Measurements from ENCODE around the gene CSAD. TPM values are rescaled to one million over a fixed set of nuclear protein-coding genes. Genes with fewer than 3 reads are reported as not detected.

The CSAD gene
- total RNA-seq (2021): 32.3 and 37.5 TPM in 2 replicates
- Bru-seq, nascent RNA: percentile 66 among the genes with signal in this experiment
- BruChase-seq, experiment 1, labeled RNA remaining after a 2-hour chase: percentile 76 among the genes with signal in this experiment
- percentile 92 among the genes with signal in this experiment for BruChase-seq, experiment 2, labeled RNA remaining after a 6-hour chase
- long read RNA-seq, partial matches to known transcripts: 1 of 7 reads
- long read RNA-seq, other reads (novel, unspliced or antisense): 5 of 7 reads

DNA sequence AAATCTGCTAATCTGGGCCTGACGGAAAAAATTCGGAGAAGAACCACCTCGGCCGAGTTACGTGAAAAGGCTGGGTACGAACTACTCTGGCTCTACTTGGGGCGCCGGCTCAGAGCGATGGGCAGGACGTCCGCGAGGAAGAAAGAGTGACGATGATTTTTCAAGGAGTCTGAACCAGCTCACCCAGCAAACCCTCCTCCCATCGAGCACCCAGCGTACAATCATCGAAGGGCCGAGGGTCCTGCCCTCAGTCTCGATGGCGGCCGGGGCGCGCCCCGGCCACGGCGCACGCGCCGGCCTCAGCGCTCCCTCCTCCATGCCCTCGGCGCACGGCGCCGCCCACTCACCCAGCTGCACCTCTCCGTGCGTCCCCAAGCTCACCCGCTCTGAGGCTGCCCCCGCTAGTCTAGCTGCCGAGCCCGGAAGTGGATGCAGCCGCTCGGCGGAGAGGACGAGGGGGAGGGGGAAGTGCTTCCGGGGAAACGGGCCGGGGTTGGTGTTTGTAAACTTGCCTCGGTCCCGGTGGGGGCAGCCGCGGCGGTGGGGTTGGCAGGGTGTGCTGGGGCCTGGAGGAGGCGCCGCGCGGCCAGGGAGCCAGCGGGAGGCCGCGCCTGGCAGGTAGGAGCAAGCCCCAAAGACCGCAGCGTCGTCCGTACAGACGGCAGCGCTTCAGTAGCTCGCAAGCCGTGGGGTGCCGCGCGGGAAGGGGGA, at the start of gene CSAD, which contains the start of gene ZNF740:
Gene CSAD (minus strand): TSS at position 706 of the 711 bp plus-strand sequence. CDS start 7,455 bp downstream, outside the sequence.
Gene ZNF740 (plus strand): TSS at position 503 of the 711 bp plus-strand sequence. CDS start 1,262 bp downstream, outside the sequence.
- CTCF ChIA-PET: interaction anchor here (0.5 to 1.4 kb wide), 5 partner anchors 21 to 312 kb away, joined by 3 to 9 read pairs (median 3); no protein-coding TSS in a partner anchor
- DNase-seq (ENCODE audit: low spot score): peak; percentile 99
- H3K36me3 ChIP-seq (ENCODE audit: insufficient read depth, low read length, poor library complexity, severe bottlenecking): peaks cover 36% of the 10 kb centered on the region
- H3K4me1 ChIP-seq (ENCODE audit: insufficient read depth, low read length, poor library complexity, severe bottlenecking): peaks cover 29% of the 10 kb centered on the region
- H3K27ac ChIP-seq (ENCODE audit: low read depth, low read length, poor library complexity, severe bottlenecking): peak within 1 kb of the TSS; percentile 93
- BruUV-seq (replicated peaks): no TSS peak
- POLR2A ChIA-PET (ENCODE audit: low non-redundant PET): interaction anchor here (0.6 kb wide), 2 partner anchors 119 to 478 kb away, joined by 15 to 16 read pairs; partner anchors contain the start of gene MYG1
- intact Hi-C loops (cut with micrococcal nuclease; ENCODE audit: unreplicated experiment): loop anchor here (5.0 kb wide), 1 partner anchor 113 kb away; no protein-coding TSS in a partner anchor
- no peak for TF ChIP-seq EZH2 (IDR thresholded peaks at IDR 0.05; ENCODE audit: borderline replicate concordance, low read depth, low read length, poor library complexity, severe bottlenecking)
- TF ChIP-seq, protein P1, sequence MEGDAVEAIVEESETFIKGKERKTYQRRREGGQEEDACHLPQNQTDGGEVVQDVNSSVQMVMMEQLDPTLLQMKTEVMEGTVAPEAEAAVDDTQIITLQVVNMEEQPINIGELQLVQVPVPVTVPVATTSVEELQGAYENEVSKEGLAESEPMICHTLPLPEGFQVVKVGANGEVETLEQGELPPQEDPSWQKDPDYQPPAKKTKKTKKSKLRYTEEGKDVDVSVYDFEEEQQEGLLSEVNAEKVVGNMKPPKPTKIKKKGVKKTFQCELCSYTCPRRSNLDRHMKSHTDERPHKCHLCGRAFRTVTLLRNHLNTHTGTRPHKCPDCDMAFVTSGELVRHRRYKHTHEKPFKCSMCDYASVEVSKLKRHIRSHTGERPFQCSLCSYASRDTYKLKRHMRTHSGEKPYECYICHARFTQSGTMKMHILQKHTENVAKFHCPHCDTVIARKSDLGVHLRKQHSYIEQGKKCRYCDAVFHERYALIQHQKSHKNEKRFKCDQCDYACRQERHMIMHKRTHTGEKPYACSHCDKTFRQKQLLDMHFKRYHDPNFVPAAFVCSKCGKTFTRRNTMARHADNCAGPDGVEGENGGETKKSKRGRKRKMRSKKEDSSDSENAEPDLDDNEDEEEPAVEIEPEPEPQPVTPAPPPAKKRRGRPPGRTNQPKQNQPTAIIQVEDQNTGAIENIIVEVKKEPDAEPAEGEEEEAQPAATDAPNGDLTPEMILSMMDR (conservative IDR thresholded peaks at IDR 0.05; ENCODE audit: low read depth, low read length): no peak
- H3K4me3 ChIP-seq (ENCODE audit: low read depth, low read length, poor library complexity, severe bottlenecking): peak within 1 kb of the TSS; percentile 68
- no peaks in the 10 kb centered on the region for H3K27me3 ChIP-seq (replicated peaks; ENCODE audit: insufficient read depth, low read depth, low read length, poor library complexity)
- H3K9me3 ChIP-seq (ENCODE audit: low read depth, low read length, poor library complexity, severe bottlenecking): no peaks in the 10 kb centered on the region

- Histone ChIP-seq H3K36me3 (ENCODE audit: insufficient read depth, low read length, poor library complexity, severe bottlenecking) (no peaks in the 10 kb centered on the region), H3K27ac (ENCODE audit: low read depth, low read length, poor library complexity, severe bottlenecking) (no peak overlapping the region), H3K9me3 (ENCODE audit: low read depth, low read length, poor library complexity, severe bottlenecking) (no peaks in the 10 kb centered on the region), H3K27me3 (replicated peaks; ENCODE audit: insufficient read depth, low read depth, low read length, poor library complexity) (no peaks in the 10 kb centered on the region), H3K4me1 (ENCODE audit: insufficient read depth, low read length, poor library complexity, severe bottlenecking) (peaks cover 30% of the 10 kb centered on the region), H3K4me3 (ENCODE audit: low read depth, low read length, poor library complexity, severe bottlenecking) (no peak overlapping the region)
- intact Hi-C loops (cut with micrococcal nuclease; ENCODE audit: unreplicated experiment): no loop called here
- TF ChIP-seq EZH2 (IDR thresholded peaks at IDR 0.05; ENCODE audit: borderline replicate concordance, low read depth, low read length, poor library complexity, severe bottlenecking): no peak
- TF ChIP-seq, protein P1 (conservative IDR thresholded peaks at IDR 0.05; ENCODE audit: low read depth, low read length): no peak
- DNase-seq (ENCODE audit: low spot score): no peak
- CTCF ChIA-PET: no interaction called here
- POLR2A ChIA-PET (ENCODE audit: low non-redundant PET): no interaction called here
- no TSS peak for BruUV-seq (replicated peaks)
Observed at GRCh38 chr12:53230108-53230845, 49.6 kb upstream of the CSAD start.

DNA sequence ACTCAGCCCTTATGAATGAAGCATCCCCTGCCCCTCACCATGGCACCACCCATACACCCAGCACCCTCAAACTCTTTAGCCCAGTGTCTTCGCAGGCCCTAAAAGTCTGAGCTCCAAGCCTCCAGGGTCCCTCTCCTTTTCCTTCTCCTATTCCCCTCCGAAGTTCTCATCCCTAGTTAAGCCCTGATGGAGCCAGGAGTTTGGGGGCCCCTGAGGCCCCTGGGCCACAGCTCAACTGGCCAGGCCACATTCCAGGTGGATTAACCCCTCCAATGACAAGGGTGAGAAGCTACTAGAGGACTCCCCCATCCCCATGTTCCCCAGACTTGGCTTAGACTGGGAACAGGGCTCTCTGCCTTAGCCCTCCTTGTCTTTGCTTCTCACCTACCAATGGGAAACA, 48.7 kb upstream of the CSAD start:
- TF ChIP-seq EZH2 (IDR thresholded peaks at IDR 0.05; ENCODE audit: borderline replicate concordance, low read depth, low read length, poor library complexity, severe bottlenecking): no peak
- TF ChIP-seq, protein P1 (conservative IDR thresholded peaks at IDR 0.05; ENCODE audit: low read depth, low read length): no peak
- H3K36me3 ChIP-seq (ENCODE audit: insufficient read depth, low read length, poor library complexity, severe bottlenecking): no peaks in the 10 kb centered on the region
- DNase-seq (ENCODE audit: low spot score): no peak
- ChIA-PET POLR2A (ENCODE audit: low non-redundant PET) (no interaction called here), CTCF (no interaction called here)
- intact Hi-C loops (cut with micrococcal nuclease; ENCODE audit: unreplicated experiment): no loop called here
- H3K4me3 ChIP-seq (ENCODE audit: low read depth, low read length, poor library complexity, severe bottlenecking): no peak overlapping the region
- no peak overlapping the region for H3K27ac ChIP-seq (ENCODE audit: low read depth, low read length, poor library complexity, severe bottlenecking)
- no peaks in the 10 kb centered on the region for H3K27me3 ChIP-seq (replicated peaks; ENCODE audit: insufficient read depth, low read depth, low read length, poor library complexity)
- peaks cover 34% of the 10 kb centered on the region for H3K4me1 ChIP-seq (ENCODE audit: insufficient read depth, low read length, poor library complexity, severe bottlenecking)
- BruUV-seq (replicated peaks): no TSS peak
- H3K9me3 ChIP-seq (ENCODE audit: low read depth, low read length, poor library complexity, severe bottlenecking): no peaks in the 10 kb centered on the region
